ENCODE results near the gene HPS4.
A peak's percentile ranks its signal among the peaks of the same experiment; 100 is the strongest.

HPS4 gene

GRCh38 chr22:26496456-26496855 lies 12.9 kb upstream of the HPS4 start:
- DNase-seq: no peak

- DNase-seq: no peak
These were observed 10.9 kb upstream of the HPS4 start for GRCh38 chr22:26494506-26494905.

- DNase-seq: no peak
These were observed 8.6 kb upstream of the HPS4 start for GRCh38 chr22:26492220-26492619.

- DNase-seq: no peak
These were observed 6.0 kb upstream of the HPS4 start for GRCh38 chr22:26489447-26490036.

GRCh38 chr22:26487996-26488395 lies 4.4 kb upstream of the HPS4 start:
- DNase-seq: no peak

GRCh38 chr22:26486394-26486793 lies 2.8 kb upstream of the HPS4 start:
- DNase-seq: no peak

GRCh38 chr22:26485806-26486390 lies 2.3 kb upstream of the HPS4 start:
- no peak for DNase-seq

GRCh38 chr22:26485013-26485412 lies 1.4 kb upstream of the HPS4 start:
- DNase-seq: no peak

- peak; percentile 22 to 27 for DNase-seq
These were observed 750 bp upstream of the HPS4 start for GRCh38 chr22:26484360-26484706.

- DNase-seq: no peak
These were observed 542 bp downstream of the HPS4 start for GRCh38 chr22:26483043-26483438.

- DNase-seq: peak; percentile 38 to 40
These were observed 1.4 kb downstream of the HPS4 start for GRCh38 chr22:26482161-26482560.

GRCh38 chr22:26481694-26482093 lies 1.9 kb downstream of the HPS4 start:
- DNase-seq: no peak

GRCh38 chr22:26481112-26481693 lies 2.4 kb downstream of the HPS4 start:
- no peak for DNase-seq

- no peak for DNase-seq
These were observed 3.0 kb downstream of the HPS4 start for GRCh38 chr22:26480611-26480932.

GRCh38 chr22:26479792-26480610 lies 3.6 kb downstream of the HPS4 start:
- peak; percentile 36 to 60 for DNase-seq

- peak in 1 of 2 donors; percentile 4 for DNase-seq
These were observed 4.4 kb downstream of the HPS4 start for GRCh38 chr22:26479043-26479791.

GRCh38 chr22:26477341-26477731 lies 6.2 kb downstream of the HPS4 start:
- DNase-seq: no peak

- peak; percentile 26 to 29 for DNase-seq
These were observed 6.8 kb downstream of the HPS4 start for GRCh38 chr22:26476705-26477340.

- DNase-seq: peak; percentile 54 to 64
These were observed 8.9 kb downstream of the HPS4 start for GRCh38 chr22:26474682-26475081.

GRCh38 chr22:26471522-26471921 lies 12.1 kb downstream of the HPS4 start:
- no peak for DNase-seq

GRCh38 chr22:26470807-26471206 lies 12.8 kb downstream of the HPS4 start:
- DNase-seq: no peak

GRCh38 chr22:26466196-26466595 lies 17.4 kb downstream of the HPS4 start:
- no peak for DNase-seq

- no peak for DNase-seq
These were observed 19.3 kb downstream of the HPS4 start for GRCh38 chr22:26464312-26464711.
